GM12878 (cell line): Measurements from ENCODE around the gene S100A8. TPM values are rescaled to one million over a fixed set of nuclear protein-coding genes. Genes with fewer than 3 reads are reported as not detected.

Experiments used
- BCL3 ChIP-seq: IDR thresholded peaks from 2 replicates; pipeline ENCODE4 v1.6.1; 2011; ENCODE audit warnings: borderline replicate concordance, low read depth, mild to moderate bottlenecking, moderate library complexity, low read length; ENCODE audit not compliant: insufficient read depth, poor library complexity, severe bottlenecking
- BHLHE40 ChIP-seq, 2 experiments: fragments of 450-650 bp in 1 of 2; IDR thresholded peaks; 2 replicates each; pipeline ENCODE4 v1.6.1; 2011 to 2017; ENCODE audit warnings: low read depth in 2 of 2, borderline replicate concordance in 1 of 2, improper control_type of control experiment in 1 of 2, low read length in 1 of 2, mild to moderate bottlenecking in 1 of 2
- CREM ChIP-seq: IDR thresholded peaks from 2 replicates; pipeline ENCODE4 v1.6.1; 2014; ENCODE audit warnings: antibody characterized with exemption, low read depth
- HDGF ChIP-seq: fragments of 450-650 bp; IDR thresholded peaks from 2 replicates; pipeline ENCODE4 v1.6.1; 2016; ENCODE audit warnings: antibody characterized with exemption
- IKZF1 ChIP-seq: fragments of 450-650 bp; conservative IDR thresholded peaks from 2 replicates; pipeline ENCODE4 v1.6.1; 2017; ENCODE audit warnings: antibody characterized with exemption, mild to moderate bottlenecking
- MYB ChIP-seq: fragments of 150-350 bp; IDR thresholded peaks from 2 replicates; pipeline ENCODE4 v1.6.1; 2014; ENCODE audit warnings: mild to moderate bottlenecking, low read depth, low read length, borderline replicate concordance
- NFIC ChIP-seq: IDR thresholded peaks from 2 replicates; pipeline ENCODE4 v1.6.1; 2012; ENCODE audit warnings: low read depth, mild to moderate bottlenecking, inconsistent platforms, low read length, moderate library complexity
- NKRF ChIP-seq: fragments of 450-650 bp; conservative IDR thresholded peaks from 2 replicates; pipeline ENCODE4 v1.6.1; 2017; ENCODE audit warnings: mild to moderate bottlenecking, moderate library complexity
- RELB ChIP-seq: fragments of 450-650 bp; IDR thresholded peaks from 2 replicates; pipeline ENCODE4 v1.6.1; 2017; ENCODE audit warnings: low read depth, mild to moderate bottlenecking, moderate library complexity
- ZNF592 ChIP-seq: fragments of 450-650 bp; IDR thresholded peaks from 2 replicates; pipeline ENCODE4 v1.6.1; 2017; ENCODE audit warnings: mild to moderate bottlenecking, moderate library complexity
- ZNF687 ChIP-seq: fragments of 450-650 bp; IDR thresholded peaks from 2 replicates; pipeline ENCODE4 v1.6.1; 2017; ENCODE audit warnings: mild to moderate bottlenecking, moderate library complexity
- polyA plus RNA-seq, 11 experiments: library from polyadenylated mRNA; depleted of rRNA in 4 of 11; unstranded in 6 of 11; stranded (reverse) in 5 of 11; fragments of >200 nt; fragmentation: Nextera tagmentation in 4 of 11; fragmentation: Illumina TruSeq in 1 of 11; extraction: Ambion mirVana in 4 of 11; extraction: Trizol in 1 of 11; gene quantifications; 1 replicate in 1 of 11; 2 replicates in 10 of 11; pipeline versions ENCODE4 v1.2.1 to v1.2.3, GENCODE V29; 2011 to 2016; ENCODE audit warnings: inconsistent platforms in 2 of 11, missing spikeins in 2 of 11, low read depth in 1 of 11
- total RNA-seq, 4 experiments: library from RNA; depleted of rRNA in 3 of 4; stranded (reverse); fragments of >200 nt in 3 of 4; fragmentation: Illumina TruSeq in 1 of 4; extraction: Trizol in 1 of 4; gene quantifications; 2 replicates each; pipeline versions ENCODE4 v1.2.1 to v1.2.3, GENCODE V29; 2013 to 2021

The S100A8 gene
- total and polyA plus RNA-seq, 10 of the 15 experiments (the other 5 are each of a cell fraction or from before 2014, with no cell fraction given) = 0.28 TPM; not detected in 9

GRCh38 chr1:153343811-153344717 lies 46.8 kb downstream of the S100A8 start (continued):
- TF ChIP-seq BHLHE40 (IDR thresholded peaks at IDR 0.05; ENCODE audit: borderline replicate concordance in 1 of 2, low read depth in 2 of 2, low read length in 1 of 2) = 0 out of 4 replicates have a peak, but pooled peaks of 1 of the 2 experiments have one; percentile 10
- TF ChIP-seq BCL3 = no peak
- 0 out of 2 replicates have a peak, but pooled peaks have one; percentile 6 for TF ChIP-seq CREM
- peak; percentile 62; the same call in 1 of the 2 replicates for TF ChIP-seq ZNF687
- peak; percentile 82 for TF ChIP-seq RELB
- no peak for TF ChIP-seq MYB
- no peak for TF ChIP-seq NKRF
- peak; percentile 48; the same call in 1 of the 2 replicates for TF ChIP-seq HDGF
- peak; percentile 32; the same call in 1 of the 2 replicates for TF ChIP-seq ZNF592
- peak; percentile 5 for TF ChIP-seq IKZF1
- peak; percentile 31; the same call in 1 of the 2 replicates for TF ChIP-seq NFIC
